ENCODE measurements around the gene RNF213.
A peak's percentile ranks its signal among the peaks of the same experiment; 100 is the strongest.

The RNF213 gene

GRCh38 chr17:80432961-80433550, 172.4 kb downstream of the RNF213 start:
- TF ChIP-seq CTCF (IDR thresholded peaks at IDR 0.05; ENCODE audit: low read length, missing control alignments) = no peak
- no peak overlapping the region for H3K4me3 ChIP-seq (replicated peaks; ENCODE audit: low read depth, low read length)
- DNase-seq (ENCODE audit: low read depth) = no peak

- no peak for DNase-seq (ENCODE audit: low read depth)
- TF ChIP-seq CTCF (IDR thresholded peaks at IDR 0.05; ENCODE audit: low read length, missing control alignments) = no peak
These were observed 173.4 kb downstream of the RNF213 start for GRCh38 chr17:80433916-80434666.

GRCh38 chr17:80437532-80437931, 176.9 kb downstream of the RNF213 start:
- no peak for DNase-seq (ENCODE audit: low read depth)
- TF ChIP-seq CTCF (IDR thresholded peaks at IDR 0.05; ENCODE audit: low read length, missing control alignments) = no peak
- H3K4me3 ChIP-seq (replicated peaks; ENCODE audit: low read depth, low read length) = no peak overlapping the region

More at GRCh38 chr17:80433916-80434666, 173.4 kb downstream of the RNF213 start:
- no peak overlapping the region for H3K4me3 ChIP-seq (replicated peaks; ENCODE audit: low read depth, low read length)

- no peak overlapping the region for H3K4me3 ChIP-seq (replicated peaks; ENCODE audit: low read depth, low read length)
- TF ChIP-seq CTCF (IDR thresholded peaks at IDR 0.05; ENCODE audit: low read length, missing control alignments) = no peak
- no peak for DNase-seq (ENCODE audit: low read depth)
These were observed 178.2 kb downstream of the RNF213 start for GRCh38 chr17:80438806-80439205.

- DNase-seq (ENCODE audit: low read depth) = no peak
- no peak overlapping the region for H3K4me3 ChIP-seq (replicated peaks; ENCODE audit: low read depth, low read length)
- no peak for TF ChIP-seq CTCF (IDR thresholded peaks at IDR 0.05; ENCODE audit: low read length, missing control alignments)
These were observed 178.8 kb downstream of the RNF213 start for GRCh38 chr17:80439499-80439898.

GRCh38 chr17:80441133-80441578, 180.5 kb downstream of the RNF213 start:
- no peak overlapping the region for H3K4me3 ChIP-seq (replicated peaks; ENCODE audit: low read depth, low read length)
- peak; percentile 56 for DNase-seq (ENCODE audit: low read depth)
- no peak for TF ChIP-seq CTCF (IDR thresholded peaks at IDR 0.05; ENCODE audit: low read length, missing control alignments)
